Chondrocyte (in vitro differentiated cells): ENCODE data around the gene PEDS1. TPM values are rescaled to one million over a fixed set of nuclear protein-coding genes. Genes with fewer than 3 reads are reported as not detected.
A peak's percentile ranks its signal among the peaks of the same experiment; 100 is the strongest.

Source experiments
- DNase-seq: peaks from one replicate; pipeline ENCODE4 v3.0.0; 2021; ENCODE audit warnings: mixed read lengths, low spot score
- H3K27ac Mint-ChIP-seq: one replicate; pipeline ENCODE4 v1.8.0; 2021; ENCODE audit warnings: mild to moderate bottlenecking, moderate library complexity, mixed read lengths; ENCODE audit not compliant: unreplicated experiment
- H3K27me3 Mint-ChIP-seq: 2 replicates; pipeline ENCODE4 v1.8.0; 2021; ENCODE audit warnings: low read depth, mixed read lengths
- H3K36me3 Mint-ChIP-seq: 2 replicates; pipeline ENCODE4 v1.8.0; 2021; ENCODE audit warnings: low read depth, mixed read lengths
- H3K4me1 Mint-ChIP-seq: 2 replicates; pipeline ENCODE4 v1.8.0; 2021; ENCODE audit warnings: low read depth, mild to moderate bottlenecking, mixed read lengths
- H3K4me3 Mint-ChIP-seq: one replicate; pipeline ENCODE4 v1.8.0; 2021; ENCODE audit warnings: mild to moderate bottlenecking, moderate library complexity, mixed read lengths; ENCODE audit not compliant: unreplicated experiment
- H3K9me3 Mint-ChIP-seq: 2 replicates; pipeline ENCODE4 v1.8.0; 2021; ENCODE audit warnings: low read depth, mixed read lengths
- CTCF ChIP-seq: fragments of 200-600 bp; sonication (generic); IDR thresholded peaks from 2 replicates; pipeline ENCODE4 v1.5.0; 2021; ENCODE audit warnings: antibody characterized with exemption, mild to moderate bottlenecking, moderate library complexity
- total RNA-seq: library from RNA; stranded (reverse); gene quantifications from 3 replicates; pipeline ENCODE4 v1.2.1, GENCODE V29; 2021

PEDS1 gene
- total RNA-seq, 1 donor from 2014 or later: 42.3 TPM

DNA sequence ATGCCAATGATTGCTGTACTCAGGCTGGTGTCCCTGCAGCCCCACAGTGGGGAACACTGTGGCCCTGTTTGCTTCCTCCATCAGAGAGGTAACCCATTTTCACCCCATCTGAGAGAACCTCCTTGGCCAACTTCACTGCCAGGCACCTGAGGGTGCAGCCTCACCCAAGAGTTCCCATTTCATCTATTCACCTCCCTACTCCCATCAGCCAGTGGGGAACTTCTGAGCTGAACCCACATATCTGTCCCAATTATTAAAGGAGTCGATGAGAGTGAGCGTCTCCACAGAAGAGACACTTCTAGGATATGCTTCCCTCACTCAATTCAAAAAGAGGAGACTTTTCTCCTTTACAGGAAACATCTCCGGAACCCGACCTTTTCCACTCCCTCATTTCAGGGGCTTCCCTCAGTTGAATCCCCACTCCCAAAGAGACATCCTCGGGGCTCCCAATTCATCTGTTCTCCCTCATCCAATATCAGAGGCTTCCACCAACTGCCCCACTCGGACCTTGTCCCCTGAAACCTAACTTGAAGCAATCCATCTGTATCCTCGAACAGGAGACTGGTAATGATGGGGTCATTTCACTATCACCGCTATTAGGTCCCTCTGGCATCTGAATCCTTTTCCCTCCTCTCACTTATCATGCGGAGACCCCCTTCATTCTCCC is 41.6 kb downstream of the PEDS1 start:
- TF ChIP-seq CTCF: no peak
- H3K4me3 Mint-ChIP-seq: peak overlapping the region; percentile 93
- DNase-seq: no peak
- peak overlapping the region; percentile 98 for H3K27ac Mint-ChIP-seq
- no peaks in the 10 kb centered on the region for H3K27me3 Mint-ChIP-seq
- no peaks in the 10 kb centered on the region for H3K36me3 Mint-ChIP-seq
- no peaks in the 10 kb centered on the region for H3K9me3 Mint-ChIP-seq
- H3K4me1 Mint-ChIP-seq: peaks cover 81% of the 10 kb centered on the region

DNA sequence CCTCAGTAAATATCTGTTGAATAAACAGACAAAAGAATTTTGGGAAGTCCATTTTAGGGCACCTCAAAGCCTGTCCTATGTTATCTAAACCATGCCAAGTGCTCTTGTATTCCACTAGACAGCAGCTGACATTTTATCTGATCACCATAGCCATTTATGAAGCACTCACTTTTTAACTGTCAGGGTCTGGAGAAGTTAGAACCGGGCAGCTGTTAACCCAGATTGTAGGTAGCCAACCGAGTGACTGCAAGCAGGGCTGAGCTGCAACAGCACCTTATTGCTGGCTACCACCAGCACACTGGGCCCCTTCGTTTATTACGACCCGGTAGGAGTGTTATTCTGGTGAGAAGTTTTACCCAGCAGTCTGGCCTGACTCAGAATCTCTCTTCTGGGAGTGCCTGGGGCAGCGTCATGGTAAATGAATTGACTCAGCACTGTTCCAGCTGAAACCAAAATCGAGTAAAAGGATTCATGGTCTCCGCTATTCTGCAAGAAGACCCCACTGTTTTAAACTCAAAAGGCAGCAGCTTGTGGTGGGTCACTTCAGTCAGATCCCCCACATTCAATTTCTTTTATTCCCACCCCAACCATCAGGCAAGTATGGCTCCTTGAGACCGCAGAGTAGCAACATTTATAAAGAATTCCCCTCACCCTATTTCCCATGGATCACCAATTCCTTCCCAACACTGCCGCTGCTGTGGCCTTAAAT is 42.2 kb downstream of the PEDS1 start:
- no peak for DNase-seq
- H3K27ac Mint-ChIP-seq: peak overlapping the region; percentile 98
- no peak for TF ChIP-seq CTCF
- H3K9me3 Mint-ChIP-seq: no peaks in the 10 kb centered on the region
- H3K4me3 Mint-ChIP-seq: peak overlapping the region; percentile 93
- no peaks in the 10 kb centered on the region for H3K27me3 Mint-ChIP-seq
- peaks cover 86% of the 10 kb centered on the region for H3K4me1 Mint-ChIP-seq
- no peaks in the 10 kb centered on the region for H3K36me3 Mint-ChIP-seq

GRCh38 chr20:50110141-50111047 is 43.1 kb downstream of the PEDS1 start:
- H3K27ac Mint-ChIP-seq: peak overlapping the region; percentile 98
- H3K4me1 Mint-ChIP-seq: peaks cover 84% of the 10 kb centered on the region
- no peaks in the 10 kb centered on the region for H3K36me3 Mint-ChIP-seq
- no peak overlapping the region for H3K4me3 Mint-ChIP-seq
- no peaks in the 10 kb centered on the region for H3K9me3 Mint-ChIP-seq
- no peak for TF ChIP-seq CTCF
- H3K27me3 Mint-ChIP-seq: no peaks in the 10 kb centered on the region
- DNase-seq: no peak

DNA sequence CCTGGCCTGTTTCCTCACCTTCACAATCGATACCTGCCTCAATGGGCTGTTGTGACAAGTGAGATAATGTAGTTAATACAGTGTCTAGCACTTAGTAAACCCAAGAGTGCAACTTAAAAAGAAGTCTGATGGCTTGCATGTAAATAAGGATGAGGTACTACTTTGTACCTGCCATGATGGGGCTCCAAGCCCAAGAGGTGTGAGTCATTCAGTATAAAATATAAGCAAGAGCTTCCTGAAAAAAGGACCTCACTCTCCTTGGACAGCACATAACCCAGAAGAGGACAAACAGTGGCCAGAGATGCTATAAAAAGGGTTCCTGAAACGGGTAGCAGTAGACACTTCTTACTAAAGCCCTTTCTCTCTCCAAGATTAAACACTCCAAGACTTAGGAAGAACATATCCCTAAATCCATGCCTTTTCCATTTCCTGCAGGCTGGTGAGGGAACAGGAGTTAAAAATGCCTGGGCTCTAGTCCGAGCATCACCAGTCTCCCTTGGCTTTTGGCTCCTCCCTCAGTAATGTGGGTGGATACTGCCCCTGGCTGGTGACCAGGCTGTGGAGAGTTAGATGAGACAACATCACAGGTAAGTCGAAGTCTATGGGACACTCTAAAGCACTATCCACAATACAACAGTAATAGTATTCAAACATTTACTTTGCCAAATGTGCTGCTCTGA is 44.8 kb downstream of the PEDS1 start:
- H3K36me3 Mint-ChIP-seq: no peaks in the 10 kb centered on the region
- H3K27ac Mint-ChIP-seq: peak overlapping the region; percentile 42
- H3K27me3 Mint-ChIP-seq: no peaks in the 10 kb centered on the region
- no peak for TF ChIP-seq CTCF
- H3K9me3 Mint-ChIP-seq: no peaks in the 10 kb centered on the region
- no peak overlapping the region for H3K4me3 Mint-ChIP-seq
- DNase-seq: no peak
- H3K4me1 Mint-ChIP-seq: peaks cover 83% of the 10 kb centered on the region
